ENCODE measurements around the gene NR3C1.

The NR3C1 gene

GRCh38 chr5:143403593-143404415 lies at the start of gene NR3C1:
NR3C1 (minus strand) TSS chr5:143403686; CDS start chr5:143400839, 2,847 bp downstream.
- Mint-ChIP-seq H3K36me3 (ENCODE audit: low read depth) (peaks cover 38% of the 10 kb centered on the region), H3K27me3 (ENCODE audit: low read depth) (no peaks in the 10 kb centered on the region), H3K4me3 (peak within 1 kb of the TSS; percentile 88), H3K4me1 (ENCODE audit: low read depth) (peaks cover 45% of the 10 kb centered on the region), H3K9me3 (peaks cover 13% of the 10 kb centered on the region), H3K27ac (peak within 1 kb of the TSS; percentile 99)

GRCh38 chr5:143449772-143450171 lies 46.3 kb upstream of the NR3C1 start:
- H3K4me3 Mint-ChIP-seq, result no peak overlapping the region
- no peak overlapping the region for H3K27ac Mint-ChIP-seq
- no peaks in the 10 kb centered on the region for H3K9me3 Mint-ChIP-seq
- H3K36me3 Mint-ChIP-seq (ENCODE audit: low read depth), result no peaks in the 10 kb centered on the region
- H3K27me3 Mint-ChIP-seq (ENCODE audit: low read depth), result no peaks in the 10 kb centered on the region
- H3K4me1 Mint-ChIP-seq (ENCODE audit: low read depth), result peaks cover 2% of the 10 kb centered on the region

DNA sequence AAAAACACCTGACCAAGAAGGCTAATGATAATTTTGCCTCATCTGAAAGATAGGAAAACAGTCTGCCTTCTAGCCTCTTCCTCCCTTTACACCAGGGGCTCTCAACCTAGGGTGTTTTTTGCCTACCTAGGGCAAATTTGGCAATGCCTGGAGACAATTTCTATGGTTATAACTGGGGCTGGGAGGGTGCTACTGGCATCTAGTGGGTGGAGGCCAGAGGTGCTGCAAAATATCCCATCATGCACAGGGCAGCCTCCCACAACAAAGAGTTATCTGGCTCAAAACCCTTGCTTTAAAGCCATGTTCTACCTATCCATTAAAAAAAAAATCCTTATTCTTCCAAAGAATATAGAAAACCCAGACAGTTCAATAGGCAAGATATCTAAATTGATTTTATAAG lies 45.0 kb upstream of the NR3C1 start:
- Mint-ChIP-seq H3K4me1 (ENCODE audit: low read depth) (peaks cover 2% of the 10 kb centered on the region), H3K27me3 (ENCODE audit: low read depth) (no peaks in the 10 kb centered on the region), H3K27ac (no peak overlapping the region), H3K36me3 (ENCODE audit: low read depth) (no peaks in the 10 kb centered on the region), H3K4me3 (no peak overlapping the region), H3K9me3 (no peaks in the 10 kb centered on the region)

DNA sequence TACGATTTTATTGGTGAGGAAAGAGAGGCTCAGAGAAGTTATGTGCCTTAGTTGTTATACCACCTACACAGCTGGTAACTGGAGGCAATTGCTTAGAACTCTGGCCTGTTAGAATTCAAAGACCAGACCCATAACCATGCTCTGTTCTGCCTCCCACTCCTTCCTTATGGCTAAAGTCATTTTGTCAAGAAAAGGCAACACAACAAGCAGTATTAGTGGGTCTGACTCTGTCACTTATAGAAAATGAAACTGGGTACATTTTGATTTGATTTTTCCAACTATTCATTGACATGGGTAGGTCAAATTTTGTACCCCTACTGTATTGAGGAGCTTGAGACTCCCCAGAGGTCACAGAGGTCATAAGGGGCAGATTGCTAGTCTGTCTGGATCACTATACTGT lies 44.5 kb upstream of the NR3C1 start:
- Mint-ChIP-seq H3K4me3 (no peak overlapping the region), H3K36me3 (ENCODE audit: low read depth) (no peaks in the 10 kb centered on the region), H3K27ac (no peak overlapping the region), H3K9me3 (no peaks in the 10 kb centered on the region), H3K27me3 (ENCODE audit: low read depth) (no peaks in the 10 kb centered on the region), H3K4me1 (ENCODE audit: low read depth) (peaks cover 2% of the 10 kb centered on the region)

- Mint-ChIP-seq H3K9me3 (no peaks in the 10 kb centered on the region), H3K27ac (no peak overlapping the region), H3K4me1 (ENCODE audit: low read depth) (peaks cover 2% of the 10 kb centered on the region), H3K36me3 (ENCODE audit: low read depth) (no peaks in the 10 kb centered on the region), H3K4me3 (no peak overlapping the region), H3K27me3 (ENCODE audit: low read depth) (no peaks in the 10 kb centered on the region)
Observed at GRCh38 chr5:143446535-143447226, 43.2 kb upstream of the NR3C1 start.

GRCh38 chr5:143445776-143446175 lies 42.3 kb upstream of the NR3C1 start:
- H3K4me1 Mint-ChIP-seq (ENCODE audit: low read depth), result peaks cover 2% of the 10 kb centered on the region
- no peaks in the 10 kb centered on the region for H3K27me3 Mint-ChIP-seq (ENCODE audit: low read depth)
- no peaks in the 10 kb centered on the region for H3K36me3 Mint-ChIP-seq (ENCODE audit: low read depth)
- H3K9me3 Mint-ChIP-seq, result no peaks in the 10 kb centered on the region
- no peak overlapping the region for H3K27ac Mint-ChIP-seq
- H3K4me3 Mint-ChIP-seq, result no peak overlapping the region

DNA sequence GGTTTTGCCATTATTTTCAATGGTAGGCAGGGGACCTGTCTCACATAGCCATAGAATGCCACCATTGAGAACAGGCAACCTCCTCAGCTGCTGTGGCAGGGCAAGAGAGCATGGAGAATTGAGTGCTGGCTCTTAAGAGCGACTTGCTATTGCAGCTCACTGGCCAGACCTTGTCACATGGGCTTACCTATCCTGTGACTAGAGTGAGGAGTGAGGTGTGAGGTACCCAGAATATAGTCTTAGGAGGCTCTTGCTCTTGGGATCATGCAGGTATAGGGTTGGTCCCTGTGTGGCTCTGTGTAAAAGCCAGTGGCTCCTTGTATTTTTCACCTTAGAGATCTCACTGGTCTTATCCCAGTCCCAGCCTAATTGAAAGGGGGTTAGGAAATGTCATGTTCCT lies 39.8 kb upstream of the NR3C1 start:
- H3K27me3 Mint-ChIP-seq (ENCODE audit: low read depth), result peaks cover 4% of the 10 kb centered on the region
- H3K4me3 Mint-ChIP-seq, result no peak overlapping the region
- H3K4me1 Mint-ChIP-seq (ENCODE audit: low read depth), result peaks cover 2% of the 10 kb centered on the region
- no peak overlapping the region for H3K27ac Mint-ChIP-seq
- no peaks in the 10 kb centered on the region for H3K36me3 Mint-ChIP-seq (ENCODE audit: low read depth)
- no peaks in the 10 kb centered on the region for H3K9me3 Mint-ChIP-seq

GRCh38 chr5:143442385-143442784 lies 38.9 kb upstream of the NR3C1 start:
- H3K4me3 Mint-ChIP-seq, result no peak overlapping the region
- no peak overlapping the region for H3K27ac Mint-ChIP-seq
- H3K9me3 Mint-ChIP-seq, result no peaks in the 10 kb centered on the region
- no peaks in the 10 kb centered on the region for H3K36me3 Mint-ChIP-seq (ENCODE audit: low read depth)
- peaks cover 2% of the 10 kb centered on the region for H3K4me1 Mint-ChIP-seq (ENCODE audit: low read depth)
- H3K27me3 Mint-ChIP-seq (ENCODE audit: low read depth), result peaks cover 9% of the 10 kb centered on the region

DNA sequence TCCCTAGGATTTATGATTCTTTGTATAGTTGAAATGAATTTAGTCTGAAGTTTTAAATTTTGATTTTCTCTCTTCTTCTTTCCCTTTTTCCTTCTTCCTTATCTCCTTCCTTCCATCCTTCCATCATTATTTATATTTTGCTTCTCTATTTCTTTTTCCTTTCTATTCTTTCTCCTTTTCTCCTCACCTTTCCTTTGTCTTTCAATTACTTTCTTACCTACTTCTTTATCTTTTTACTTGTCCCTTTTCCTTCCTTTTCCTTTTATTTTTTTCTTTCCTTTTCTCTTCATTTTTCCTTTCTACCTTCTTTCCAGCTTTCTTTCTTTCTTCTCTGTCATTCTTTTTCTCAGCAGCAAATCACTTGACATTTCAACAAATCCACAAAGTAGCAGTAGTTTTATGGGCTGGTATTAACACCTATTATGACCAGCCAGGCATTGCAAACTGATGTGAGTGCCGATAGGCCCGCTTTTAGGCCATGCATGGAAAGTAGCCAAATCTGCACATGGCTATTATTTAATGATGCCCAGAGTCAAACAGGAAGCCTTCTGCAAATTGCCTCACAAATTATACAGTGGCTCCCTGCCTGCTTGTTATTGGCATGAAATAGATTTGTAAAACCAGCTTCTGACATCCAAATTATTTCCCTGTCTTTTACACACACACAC lies 37.1 kb upstream of the NR3C1 start:
- Mint-ChIP-seq H3K27me3 (ENCODE audit: low read depth) (peaks cover 9% of the 10 kb centered on the region), H3K36me3 (ENCODE audit: low read depth) (no peaks in the 10 kb centered on the region), H3K4me3 (no peak overlapping the region), H3K9me3 (no peaks in the 10 kb centered on the region), H3K4me1 (ENCODE audit: low read depth) (peaks cover 2% of the 10 kb centered on the region), H3K27ac (no peak overlapping the region)

GRCh38 chr5:143437666-143438273 lies 34.3 kb upstream of the NR3C1 start:
- Mint-ChIP-seq H3K4me1 (ENCODE audit: low read depth) (peaks cover 22% of the 10 kb centered on the region), H3K4me3 (no peak overlapping the region), H3K36me3 (ENCODE audit: low read depth) (no peaks in the 10 kb centered on the region), H3K27me3 (ENCODE audit: low read depth) (peaks cover 14% of the 10 kb centered on the region), H3K27ac (no peak overlapping the region), H3K9me3 (no peaks in the 10 kb centered on the region)

- Mint-ChIP-seq H3K9me3 (no peaks in the 10 kb centered on the region), H3K27me3 (ENCODE audit: low read depth) (peaks cover 14% of the 10 kb centered on the region), H3K4me3 (no peak overlapping the region), H3K27ac (no peak overlapping the region), H3K4me1 (ENCODE audit: low read depth) (peaks cover 22% of the 10 kb centered on the region), H3K36me3 (ENCODE audit: low read depth) (no peaks in the 10 kb centered on the region)
Observed at GRCh38 chr5:143436871-143437270, 33.4 kb upstream of the NR3C1 start.

GRCh38 chr5:143435210-143435657 lies 31.7 kb upstream of the NR3C1 start:
- H3K27ac Mint-ChIP-seq, result peak overlapping the region; percentile 90
- H3K4me3 Mint-ChIP-seq, result peak overlapping the region; percentile 88
- no peaks in the 10 kb centered on the region for H3K36me3 Mint-ChIP-seq (ENCODE audit: low read depth)
- H3K27me3 Mint-ChIP-seq (ENCODE audit: low read depth), result peaks cover 9% of the 10 kb centered on the region
- no peaks in the 10 kb centered on the region for H3K9me3 Mint-ChIP-seq
- H3K4me1 Mint-ChIP-seq (ENCODE audit: low read depth), result peaks cover 24% of the 10 kb centered on the region

GRCh38 chr5:143434261-143435209 lies 31.0 kb upstream of the NR3C1 start:
- Mint-ChIP-seq H3K36me3 (ENCODE audit: low read depth) (no peaks in the 10 kb centered on the region), H3K27me3 (ENCODE audit: low read depth) (peaks cover 9% of the 10 kb centered on the region), H3K4me1 (ENCODE audit: low read depth) (peaks cover 24% of the 10 kb centered on the region), H3K4me3 (peak overlapping the region; percentile 88), H3K9me3 (no peaks in the 10 kb centered on the region), H3K27ac (peak overlapping the region; percentile 90)
